Progenitor cell of endocrine pancreas (in vitro differentiated cells): ENCODE results near the gene ATP12A. TPM values are rescaled to one million over a fixed set of nuclear protein-coding genes. Genes with fewer than 3 reads are reported as not detected.

Experiments used
- DNase-seq: peaks from one replicate; pipeline ENCODE4 v3.0.0; 2021; ENCODE audit warnings: low spot score; ENCODE audit not compliant: unreplicated experiment
- H3K27ac Mint-ChIP-seq: 2 replicates; pipeline ENCODE4 v1.8.0; 2021; ENCODE audit warnings: mild to moderate bottlenecking, moderate library complexity, mixed read lengths
- H3K27me3 Mint-ChIP-seq: 2 replicates; pipeline ENCODE4 v1.8.0; 2021; ENCODE audit warnings: mixed read lengths
- H3K36me3 Mint-ChIP-seq: 2 replicates; pipeline ENCODE4 v1.8.0; 2022; ENCODE audit warnings: mixed read lengths; ENCODE audit not compliant: insufficient read depth
- H3K4me1 Mint-ChIP-seq: 2 replicates; pipeline ENCODE4 v1.8.0; 2021; ENCODE audit warnings: low read depth, mixed read lengths
- H3K4me3 Mint-ChIP-seq: 2 replicates; pipeline ENCODE4 v1.8.0; 2021; ENCODE audit warnings: low read depth, mild to moderate bottlenecking, moderate library complexity, mixed read lengths
- H3K9me3 Mint-ChIP-seq: 2 replicates; pipeline ENCODE4 v1.8.0; 2021; ENCODE audit warnings: low read depth, mixed read lengths
- total RNA-seq: library from RNA; stranded (reverse); gene quantifications from 2 replicates; pipeline ENCODE4 v1.2.1, GENCODE V29; 2021
- TF ChIP-seq, protein P1 (sequence below): fragments of 200-600 bp; sonication (generic); IDR thresholded peaks from one replicate; pipeline ENCODE4 v1.5.0; 2021; ENCODE audit warnings: antibody characterized with exemption, mild to moderate bottlenecking; ENCODE audit not compliant: unreplicated experiment

The ATP12A gene
- total RNA-seq, 1 donor from 2014 or later = 1.9 TPM

DNA sequence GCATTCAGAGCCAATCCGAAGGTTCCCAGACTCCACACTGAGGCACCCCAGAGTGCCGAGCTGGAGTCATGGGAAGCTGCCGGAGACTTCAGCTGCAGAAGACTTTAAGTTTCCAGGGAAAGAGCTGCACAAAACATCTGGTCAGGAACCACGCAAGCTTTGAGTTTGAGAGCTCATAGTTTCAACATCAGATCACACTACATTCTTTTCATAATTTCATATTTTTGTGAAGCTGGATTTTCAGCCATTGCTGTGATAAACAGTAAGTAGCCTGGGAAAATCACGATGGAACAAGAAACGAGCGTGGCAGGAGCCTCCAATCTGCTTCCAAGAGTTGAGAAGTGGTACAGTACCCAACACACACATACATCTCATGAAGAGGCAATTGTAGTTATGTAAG is 25.5 kb upstream of the ATP12A start:
- no peak overlapping the region for H3K27ac Mint-ChIP-seq
- TF ChIP-seq, protein P1, sequence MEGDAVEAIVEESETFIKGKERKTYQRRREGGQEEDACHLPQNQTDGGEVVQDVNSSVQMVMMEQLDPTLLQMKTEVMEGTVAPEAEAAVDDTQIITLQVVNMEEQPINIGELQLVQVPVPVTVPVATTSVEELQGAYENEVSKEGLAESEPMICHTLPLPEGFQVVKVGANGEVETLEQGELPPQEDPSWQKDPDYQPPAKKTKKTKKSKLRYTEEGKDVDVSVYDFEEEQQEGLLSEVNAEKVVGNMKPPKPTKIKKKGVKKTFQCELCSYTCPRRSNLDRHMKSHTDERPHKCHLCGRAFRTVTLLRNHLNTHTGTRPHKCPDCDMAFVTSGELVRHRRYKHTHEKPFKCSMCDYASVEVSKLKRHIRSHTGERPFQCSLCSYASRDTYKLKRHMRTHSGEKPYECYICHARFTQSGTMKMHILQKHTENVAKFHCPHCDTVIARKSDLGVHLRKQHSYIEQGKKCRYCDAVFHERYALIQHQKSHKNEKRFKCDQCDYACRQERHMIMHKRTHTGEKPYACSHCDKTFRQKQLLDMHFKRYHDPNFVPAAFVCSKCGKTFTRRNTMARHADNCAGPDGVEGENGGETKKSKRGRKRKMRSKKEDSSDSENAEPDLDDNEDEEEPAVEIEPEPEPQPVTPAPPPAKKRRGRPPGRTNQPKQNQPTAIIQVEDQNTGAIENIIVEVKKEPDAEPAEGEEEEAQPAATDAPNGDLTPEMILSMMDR = no peak
- H3K4me3 Mint-ChIP-seq = no peak overlapping the region
- DNase-seq = no peak
- H3K4me1 Mint-ChIP-seq = peaks cover 17% of the 10 kb centered on the region
- no peaks in the 10 kb centered on the region for H3K27me3 Mint-ChIP-seq
- H3K9me3 Mint-ChIP-seq = peaks cover 3% of the 10 kb centered on the region
- H3K36me3 Mint-ChIP-seq = no peaks in the 10 kb centered on the region

DNA sequence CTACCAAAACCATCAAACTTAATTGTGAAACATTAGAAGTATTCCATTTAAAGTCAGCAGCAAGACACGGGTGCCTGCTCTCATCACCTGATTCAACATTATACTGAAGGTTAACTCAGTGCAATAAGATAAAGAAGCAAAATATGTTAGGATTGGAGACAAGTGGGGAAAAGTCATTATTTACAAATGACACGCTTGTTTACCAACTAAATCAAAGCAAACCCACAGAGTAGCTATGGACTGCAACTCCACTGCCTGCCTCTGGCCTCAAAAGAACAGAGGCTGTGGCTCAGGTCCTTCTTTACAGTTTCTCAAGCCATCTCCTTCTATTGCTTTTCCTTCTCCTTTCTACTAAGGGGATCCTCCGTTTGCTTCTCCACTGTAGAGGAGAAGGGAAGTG is 21.0 kb upstream of the ATP12A start:
- Mint-ChIP-seq H3K36me3 (no peaks in the 10 kb centered on the region), H3K4me3 (no peak overlapping the region), H3K9me3 (peaks cover 3% of the 10 kb centered on the region), H3K27ac (no peak overlapping the region), H3K27me3 (peaks cover 11% of the 10 kb centered on the region), H3K4me1 (peaks cover 9% of the 10 kb centered on the region)
- DNase-seq = no peak
- TF ChIP-seq, protein P1 = no peak

DNA sequence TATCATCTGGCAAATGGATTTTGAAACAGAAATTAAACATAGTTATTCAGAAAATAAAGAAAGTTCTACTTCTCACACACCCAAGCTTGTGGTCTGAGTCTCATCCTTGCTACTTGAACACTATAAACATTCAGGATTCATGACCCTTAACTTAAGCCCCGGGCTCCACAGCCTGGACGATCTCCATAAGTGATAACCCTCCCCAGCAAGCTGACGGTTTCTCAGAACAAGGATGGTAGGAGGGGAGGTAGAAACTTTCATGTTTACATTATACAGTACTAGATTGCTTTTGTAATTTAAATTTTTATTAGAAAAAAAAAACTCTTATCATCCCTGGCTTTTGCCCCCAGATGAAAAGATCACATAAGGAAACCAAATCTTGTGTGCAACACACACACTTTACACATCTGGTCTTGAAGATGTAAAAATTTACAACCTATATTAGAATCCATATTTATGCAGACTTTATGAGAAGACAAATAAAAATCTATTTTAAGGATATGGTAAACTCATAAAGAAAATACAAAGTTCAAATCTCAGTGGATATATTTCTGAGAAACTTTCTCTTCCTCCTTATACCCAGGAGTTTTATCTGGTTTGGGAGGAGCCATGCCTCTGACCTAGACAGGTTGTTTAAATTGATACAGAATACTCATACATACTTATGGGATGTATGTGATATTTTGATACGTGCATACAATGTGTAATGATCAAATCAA is 20.0 kb upstream of the ATP12A start:
- peaks cover 9% of the 10 kb centered on the region for H3K4me1 Mint-ChIP-seq
- H3K9me3 Mint-ChIP-seq = peaks cover 3% of the 10 kb centered on the region
- no peak overlapping the region for H3K27ac Mint-ChIP-seq
- no peaks in the 10 kb centered on the region for H3K36me3 Mint-ChIP-seq
- DNase-seq = no peak
- peaks cover 11% of the 10 kb centered on the region for H3K27me3 Mint-ChIP-seq
- H3K4me3 Mint-ChIP-seq = no peak overlapping the region
- TF ChIP-seq, protein P1 = no peak

DNA sequence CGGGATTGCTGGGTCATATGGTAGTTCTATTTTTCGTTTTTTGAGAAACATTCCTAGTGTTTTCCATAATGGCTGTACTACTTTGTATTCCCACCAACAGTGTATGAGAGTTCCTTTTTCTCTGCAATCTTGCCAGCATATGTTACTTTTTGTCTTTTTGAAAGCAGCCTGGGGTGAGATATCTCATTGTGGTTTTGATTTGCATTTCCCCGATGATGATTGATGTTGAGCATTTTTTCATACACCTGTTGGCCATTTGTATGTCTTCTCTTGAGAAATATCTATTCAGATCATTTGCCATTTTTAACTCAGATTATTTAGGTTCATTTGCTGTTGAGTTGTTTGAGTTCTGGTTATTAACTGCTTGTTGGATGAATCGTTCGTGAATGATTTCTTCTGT is 18.5 kb upstream of the ATP12A start:
- Mint-ChIP-seq H3K36me3 (no peaks in the 10 kb centered on the region), H3K27me3 (peaks cover 11% of the 10 kb centered on the region), H3K9me3 (no peaks in the 10 kb centered on the region), H3K4me3 (no peak overlapping the region), H3K4me1 (peaks cover 9% of the 10 kb centered on the region), H3K27ac (no peak overlapping the region)
- TF ChIP-seq, protein P1 = no peak
- DNase-seq = no peak

DNA sequence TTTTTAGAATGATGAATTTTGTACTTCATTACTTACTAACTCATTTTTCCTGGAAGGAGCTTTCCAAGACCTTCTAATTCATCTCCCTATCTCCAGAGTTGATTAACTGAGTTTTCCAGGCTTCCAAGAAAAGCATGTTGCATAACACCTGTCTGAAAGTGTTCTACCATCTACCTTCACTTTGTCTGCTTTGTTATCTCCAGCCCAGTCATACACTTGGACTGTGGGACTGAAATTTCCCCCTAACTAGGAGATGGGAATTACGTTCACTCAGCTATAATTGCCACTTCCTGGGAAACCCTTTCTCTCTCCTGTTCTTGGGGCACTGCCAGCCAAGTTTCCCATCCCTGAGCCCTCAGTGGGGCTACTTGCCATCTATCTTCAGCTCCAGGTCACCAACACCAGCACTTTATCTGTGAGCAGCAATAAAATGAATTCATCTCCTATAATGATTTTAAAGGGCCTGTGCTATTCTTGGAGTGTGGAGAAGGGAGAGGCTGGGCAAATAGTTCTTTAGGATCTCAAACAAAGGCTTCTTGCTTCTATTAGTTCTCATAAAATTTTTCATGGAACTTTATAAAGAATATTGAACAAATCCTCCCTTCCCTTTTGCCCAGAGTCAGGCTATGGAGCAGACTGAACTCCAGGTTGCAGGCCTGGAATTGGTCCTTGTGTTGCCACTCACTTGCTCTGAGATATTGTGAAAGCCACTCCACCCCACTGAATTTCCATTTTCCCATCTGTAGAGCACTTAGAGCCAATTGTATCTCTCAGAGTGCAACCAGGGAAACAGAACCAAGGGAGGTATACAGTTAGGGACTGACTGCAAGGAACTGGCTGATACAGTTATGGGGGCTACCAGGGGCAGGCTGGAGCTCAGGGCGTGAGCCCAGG is 17.8 kb upstream of the ATP12A start:
- Mint-ChIP-seq H3K4me3 (no peak overlapping the region), H3K27me3 (peaks cover 14% of the 10 kb centered on the region), H3K4me1 (peaks cover 9% of the 10 kb centered on the region), H3K9me3 (no peaks in the 10 kb centered on the region), H3K36me3 (no peaks in the 10 kb centered on the region), H3K27ac (no peak overlapping the region)
- TF ChIP-seq, protein P1 = no peak
- no peak for DNase-seq
